Ascending aorta (tissue), 2 donors: ENCODE measurements around the gene PPP6R3. TPM values are rescaled to one million over a fixed set of nuclear protein-coding genes. Genes with fewer than 3 reads are reported as not detected.

ENCODE experiments used
- DNase-seq, 2 donors: peaks; one replicate each; pipeline ENCODE4 v3.0.0-alpha.2; 2019; ENCODE audit warnings: low spot score in 2 of 2
- H3K27ac ChIP-seq, 2 donors: fragments of 200-600 bp; sonication (generic); one replicate each; pipeline ENCODE4 v1.5.1; 2016 to 2017; ENCODE audit warnings: mild to moderate bottlenecking in 1 of 2
- H3K27me3 ChIP-seq: fragments of 200-600 bp; sonication (generic); one replicate; pipeline ENCODE4 v1.5.1; 2017
- H3K36me3 ChIP-seq, 2 donors: fragments of 200-600 bp; sonication (generic); one replicate each; pipeline ENCODE4 v1.5.1; 2016
- H3K4me1 ChIP-seq, 2 donors: fragments of 200-600 bp; sonication (generic); one replicate each; pipeline ENCODE4 v1.5.1; 2016 to 2017; ENCODE audit warnings: mild to moderate bottlenecking in 1 of 2
- H3K4me3 ChIP-seq, 2 donors: fragments of 200-600 bp; sonication (generic); one replicate each; pipeline ENCODE4 v1.5.1; 2016 to 2017; ENCODE audit warnings: mild to moderate bottlenecking in 1 of 2
- H3K9me3 ChIP-seq, 2 donors: fragments of 200-600 bp; sonication (generic); one replicate each; pipeline ENCODE4 v1.5.1; 2016
- CTCF ChIP-seq, 3 experiments: fragments of 200-600 bp in 2 of 3; fragments of 450-650 bp in 1 of 3; sonication (generic) in 2 of 3; IDR thresholded peaks; one replicate each; pipeline ENCODE4 v1.5.1; 2016 to 2019; ENCODE audit warnings: antibody characterized with exemption in 3 of 3, mild to moderate bottlenecking in 1 of 3, moderate library complexity in 1 of 3
- intact Hi-C: fragments of 100-400 bp; cut with DNase I; formaldehyde crosslinking; loops from one replicate; pipeline ENCODE4 v1.15.1; 2023
- total RNA-seq: library from RNA; depleted of rRNA; stranded (reverse); fragments of >200 nt; gene quantifications from one replicate; pipeline ENCODE4 v1.1.0, GENCODE V29; 2016

The PPP6R3 gene
- total RNA-seq, 1 donor from 2014 or later, result 94.7 TPM

- no peak for DNase-seq
- H3K9me3 ChIP-seq, result no peaks in the 10 kb centered on the region
- peaks cover 27 to 67% of the 10 kb centered on the region in 2 donors for H3K36me3 ChIP-seq
- no peak overlapping the region for H3K27ac ChIP-seq
- intact Hi-C loops, result no loop called here
- no peak overlapping the region for H3K4me3 ChIP-seq
- no peaks in the 10 kb centered on the region for H3K27me3 ChIP-seq
- peaks cover 0 to 12% of the 10 kb centered on the region in 2 donors for H3K4me1 ChIP-seq
- TF ChIP-seq CTCF (IDR thresholded peaks at IDR 0.05), result no peak
These were observed 64.1 kb downstream of the PPP6R3 start for GRCh38 chr11:68524681-68525080.

- no peak overlapping the region for H3K27ac ChIP-seq
- no peak for DNase-seq
- H3K27me3 ChIP-seq, result no peaks in the 10 kb centered on the region
- peaks cover 26 to 62% of the 10 kb centered on the region in 2 donors for H3K36me3 ChIP-seq
- no peaks in the 10 kb centered on the region for H3K9me3 ChIP-seq
- H3K4me1 ChIP-seq, result peaks cover 0 to 12% of the 10 kb centered on the region in 2 donors
- no peak for TF ChIP-seq CTCF (IDR thresholded peaks at IDR 0.05)
- intact Hi-C loops, result no loop called here
- H3K4me3 ChIP-seq, result no peak overlapping the region
These were observed 64.8 kb downstream of the PPP6R3 start for GRCh38 chr11:68525336-68525735.

- DNase-seq, result no peak
- H3K36me3 ChIP-seq, result peaks cover 24 to 56% of the 10 kb centered on the region in 2 donors
- no peaks in the 10 kb centered on the region for H3K9me3 ChIP-seq
- no peak overlapping the region for H3K27ac ChIP-seq
- TF ChIP-seq CTCF (IDR thresholded peaks at IDR 0.05), result no peak
- H3K4me3 ChIP-seq, result no peak overlapping the region
- H3K27me3 ChIP-seq, result no peaks in the 10 kb centered on the region
- intact Hi-C loops, result no loop called here
- H3K4me1 ChIP-seq, result peaks cover 0 to 12% of the 10 kb centered on the region in 2 donors
These were observed 65.4 kb downstream of the PPP6R3 start for GRCh38 chr11:68525930-68526329.

- Histone ChIP-seq H3K9me3 (no peaks in the 10 kb centered on the region), H3K4me3 (no peak overlapping the region), H3K27ac (no peak overlapping the region), H3K27me3 (no peaks in the 10 kb centered on the region), H3K36me3 (peaks cover 13 to 42% of the 10 kb centered on the region in 2 donors), H3K4me1 (peaks cover 0 to 12% of the 10 kb centered on the region in 2 donors)
- TF ChIP-seq CTCF (IDR thresholded peaks at IDR 0.05), result no peak
- intact Hi-C loops, result no loop called here
- no peak for DNase-seq
These were observed 67.0 kb downstream of the PPP6R3 start for GRCh38 chr11:68527585-68527984.

GRCh38 chr11:68528630-68529029 is 68.1 kb downstream of the PPP6R3 start:
- H3K4me3 ChIP-seq, result no peak overlapping the region
- intact Hi-C loops, result no loop called here
- H3K4me1 ChIP-seq, result peaks cover 0 to 12% of the 10 kb centered on the region in 2 donors
- H3K36me3 ChIP-seq, result peaks cover 7 to 34% of the 10 kb centered on the region in 2 donors
- TF ChIP-seq CTCF (IDR thresholded peaks at IDR 0.05), result no peak
- H3K27ac ChIP-seq, result no peak overlapping the region
- no peaks in the 10 kb centered on the region for H3K27me3 ChIP-seq
- DNase-seq, result no peak
- H3K9me3 ChIP-seq, result no peaks in the 10 kb centered on the region

GRCh38 chr11:68531129-68531693 is 70.7 kb downstream of the PPP6R3 start:
- no peak overlapping the region for H3K4me3 ChIP-seq
- intact Hi-C loops, result no loop called here
- peaks cover 6 to 22% of the 10 kb centered on the region in 2 donors for H3K36me3 ChIP-seq
- no peak overlapping the region for H3K27ac ChIP-seq
- DNase-seq, result no peak
- H3K27me3 ChIP-seq, result no peaks in the 10 kb centered on the region
- TF ChIP-seq CTCF (IDR thresholded peaks at IDR 0.05), result no peak
- H3K4me1 ChIP-seq, result peaks cover 0 to 5% of the 10 kb centered on the region in 2 donors
- H3K9me3 ChIP-seq, result no peaks in the 10 kb centered on the region
